ENCODE measurements around the gene NCAM2. TPM values are rescaled to one million over a fixed set of nuclear protein-coding genes. Genes with fewer than 3 reads are reported as not detected.

The NCAM2 gene
- total and polyA plus RNA-seq, 9 donors = 0.35 to 6.8 (median 1.2) TPM

- no peaks in the 10 kb centered on the region for H3K9me3 ChIP-seq
- no peak for DNase-seq
- intact Hi-C loops (cut with DNase I) = no loop called here
- WGBS, 3 donors = 86 to 91% (median 88%) methylated on average over 2 of the region's 2 CpGs
- H3K36me3 ChIP-seq = no peaks in the 10 kb centered on the region
- no peak overlapping the region for H3K27ac ChIP-seq
- no peak overlapping the region for H3K4me3 ChIP-seq
- no peaks in the 10 kb centered on the region for H3K4me1 ChIP-seq (ENCODE audit: insufficient read depth)
- no peaks in the 10 kb centered on the region for H3K27me3 ChIP-seq
- no peak for TF ChIP-seq POLR2A (IDR thresholded peaks at IDR 0.05)
- no peak for TF ChIP-seq CTCF (IDR thresholded peaks at IDR 0.05)
These were observed 120.9 kb downstream of the NCAM2 start for GRCh38 chr21:21119091-21119490.

DNA sequence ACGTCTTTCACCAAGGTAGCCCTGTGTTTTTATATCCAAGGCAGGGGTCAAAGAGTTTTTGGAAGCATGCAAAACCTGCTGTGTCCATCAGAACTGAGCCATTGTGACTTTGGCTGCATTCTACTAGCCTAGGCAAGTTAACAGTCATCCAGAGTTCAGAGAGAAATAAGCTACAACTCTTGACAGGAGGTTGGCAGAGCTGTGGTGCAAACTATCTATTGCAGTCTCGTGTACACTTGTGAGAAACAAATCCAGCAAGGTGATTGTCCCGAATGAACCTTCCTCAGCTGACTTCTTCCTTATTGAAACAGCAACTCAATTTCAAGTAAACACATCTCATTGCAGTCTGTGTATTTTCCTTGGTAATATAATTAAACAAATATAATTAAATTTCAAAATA, 124.5 kb downstream of the NCAM2 start:
- 79 to 86% (median 80%) methylated on average over 3 of the region's 3 CpGs for WGBS, 3 donors
- H3K4me1 ChIP-seq (ENCODE audit: insufficient read depth) = no peaks in the 10 kb centered on the region
- no peak overlapping the region for H3K4me3 ChIP-seq
- H3K27me3 ChIP-seq = no peaks in the 10 kb centered on the region
- no peak overlapping the region for H3K27ac ChIP-seq
- intact Hi-C loops (cut with DNase I) = no loop called here
- TF ChIP-seq EP300 (IDR thresholded peaks at IDR 0.05) (no peak), CTCF (IDR thresholded peaks at IDR 0.05) (no peak), POLR2A (IDR thresholded peaks at IDR 0.05) (no peak)
- no peaks in the 10 kb centered on the region for H3K36me3 ChIP-seq
- DNase-seq = no peak
- no peaks in the 10 kb centered on the region for H3K9me3 ChIP-seq

DNA sequence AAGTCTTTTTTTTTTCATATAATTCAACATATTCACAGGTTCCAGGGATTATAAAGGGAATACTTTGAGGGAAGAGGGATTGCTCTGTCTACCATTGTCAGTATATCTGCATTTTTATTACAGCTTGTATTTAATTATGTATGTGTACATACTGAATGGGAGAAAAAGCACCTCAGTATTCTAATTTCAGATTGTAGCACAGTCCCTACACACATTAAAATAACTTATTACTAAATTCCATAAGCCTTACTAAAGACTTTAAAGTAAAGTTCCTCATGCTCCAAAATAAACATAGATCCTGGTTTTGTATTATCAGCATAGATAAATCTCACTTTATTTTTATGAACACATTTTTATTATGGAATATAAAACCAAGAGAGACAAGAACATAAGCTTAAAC, 134.2 kb downstream of the NCAM2 start:
- Histone ChIP-seq H3K27ac (no peak overlapping the region), H3K4me1 (ENCODE audit: insufficient read depth) (no peaks in the 10 kb centered on the region), H3K36me3 (no peaks in the 10 kb centered on the region), H3K4me3 (no peak overlapping the region), H3K27me3 (no peaks in the 10 kb centered on the region), H3K9me3 (no peaks in the 10 kb centered on the region)
- intact Hi-C loops (cut with DNase I) = no loop called here
- no peak for DNase-seq
- TF ChIP-seq POLR2A (IDR thresholded peaks at IDR 0.05) (no peak), CTCF (IDR thresholded peaks at IDR 0.05) (no peak), EP300 (IDR thresholded peaks at IDR 0.05) (no peak)

DNA sequence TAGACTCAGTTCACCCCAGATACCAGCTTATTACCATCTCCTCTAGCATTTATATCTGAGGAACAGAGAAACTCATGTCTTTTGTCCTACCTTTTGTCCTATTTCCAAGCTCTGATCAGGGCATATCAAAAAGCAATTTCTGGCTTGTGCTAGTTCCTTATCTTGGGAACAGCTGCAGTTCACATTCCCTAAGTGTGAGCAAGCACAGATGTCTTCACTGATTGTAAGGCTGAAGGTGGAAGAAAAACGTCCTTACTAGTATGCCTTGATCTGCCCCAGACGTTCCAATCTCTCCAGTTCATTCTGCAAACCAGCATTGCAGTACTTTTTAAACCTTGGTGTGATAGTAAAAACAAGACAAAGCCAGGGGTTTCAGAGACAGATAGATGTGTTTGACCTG, 139.8 kb downstream of the NCAM2 start:
- Histone ChIP-seq H3K4me3 (no peak overlapping the region), H3K36me3 (no peaks in the 10 kb centered on the region), H3K4me1 (ENCODE audit: insufficient read depth) (no peaks in the 10 kb centered on the region), H3K27me3 (no peaks in the 10 kb centered on the region), H3K9me3 (no peaks in the 10 kb centered on the region), H3K27ac (no peak overlapping the region)
- no peak for DNase-seq
- 5 to 12% (median 5%) methylated on average over 2 of the region's 2 CpGs for WGBS, 3 donors
- intact Hi-C loops (cut with DNase I) = no loop called here
- no peak for TF ChIP-seq EP300 (IDR thresholded peaks at IDR 0.05)
- TF ChIP-seq POLR2A (IDR thresholded peaks at IDR 0.05) = no peak
- TF ChIP-seq CTCF (IDR thresholded peaks at IDR 0.05) = no peak

Measured in ovary (tissue), 9 donors.